MM.1S (cell line): Measurements from ENCODE around the gene ISCU.

Source experiments
- DNase-seq: peaks from one replicate; pipeline ENCODE4 v3.0.0-alpha.2; 2015
- H2AFZ ChIP-seq: fragments of 300-600 bp; sonication (generic); 2 replicates; pipeline ENCODE4 v1.6.0; 2016; ENCODE audit warnings: antibody characterized with exemption, low read length
- H3F3A ChIP-seq: fragments of 300-600 bp; sonication (generic); 2 replicates; pipeline ENCODE4 v1.6.1; 2016; ENCODE audit warnings: mild to moderate bottlenecking, antibody characterized with exemption, low read length, moderate library complexity, mixed read lengths; ENCODE audit not compliant: insufficient read depth
- H3K27ac ChIP-seq: fragments of 300-600 bp; sonication (generic); 2 replicates; pipeline ENCODE4 v1.5.1; 2016; ENCODE audit warnings: mild to moderate bottlenecking, low read length
- H3K27me3 ChIP-seq: fragments of 300-600 bp; sonication (generic); replicated peaks from 2 replicates; pipeline ENCODE4 v1.6.0; 2016; ENCODE audit warnings: low read length; ENCODE audit not compliant: insufficient read depth
- H3K36me3 ChIP-seq: fragments of 300-600 bp; sonication (generic); replicated peaks from 2 replicates; pipeline ENCODE4 v1.6.1; 2016; ENCODE audit warnings: mild to moderate bottlenecking, low read length, mixed read lengths; ENCODE audit not compliant: insufficient read depth
- H3K4me1 ChIP-seq: fragments of 300-600 bp; sonication (generic); 2 replicates; pipeline ENCODE4 v1.6.1; 2016; ENCODE audit warnings: low read length, mixed read lengths
- H3K4me2 ChIP-seq: fragments of 300-600 bp; sonication (generic); 2 replicates; pipeline ENCODE4 v1.6.0; 2016; ENCODE audit warnings: low read depth, low read length
- H3K4me3 ChIP-seq: fragments of 300-600 bp; sonication (generic); 2 replicates; pipeline ENCODE4 v1.5.1; 2016; ENCODE audit warnings: low read length, mixed read lengths
- H3K79me2 ChIP-seq: fragments of 300-600 bp; sonication (generic); 2 replicates; pipeline ENCODE4 v1.6.1; 2016; ENCODE audit warnings: mixed run types, low read length, mixed read lengths
- H3K9ac ChIP-seq: fragments of 300-600 bp; sonication (generic); 2 replicates; pipeline ENCODE4 v1.6.1; 2016; ENCODE audit warnings: low read length, mixed read lengths
- H3K9me2 ChIP-seq: fragments of 300-600 bp; sonication (generic); replicated peaks from 2 replicates; pipeline ENCODE4 v1.6.1; 2016; ENCODE audit warnings: mild to moderate bottlenecking, low read length, mixed read lengths; ENCODE audit not compliant: insufficient read depth
- H3K9me3 ChIP-seq: fragments of 300-600 bp; sonication (generic); replicated peaks from 2 replicates; pipeline ENCODE4 v1.6.1; 2016; ENCODE audit warnings: mild to moderate bottlenecking, low read length, mixed read lengths; ENCODE audit not compliant: insufficient read depth
- H4K20me1 ChIP-seq: fragments of 300-600 bp; sonication (generic); 2 replicates; pipeline ENCODE4 v1.6.1; 2016; ENCODE audit warnings: mild to moderate bottlenecking, low read length, moderate library complexity, mixed read lengths; ENCODE audit not compliant: insufficient read depth
- CTCF ChIP-seq: fragments of 300-600 bp; sonication (generic); IDR thresholded peaks from 2 replicates; pipeline ENCODE4 v1.5.1; 2016; ENCODE audit warnings: antibody characterized with exemption, low read length, mixed read lengths
- EZH2 ChIP-seq: fragments of 300-600 bp; sonication (generic); optimal IDR thresholded peaks from 2 replicates; pipeline ENCODE3; 2017; ENCODE audit warnings: low read depth, mild to moderate bottlenecking, antibody characterized with exemption, low read length, mixed read lengths
- EZH2phosphoT487 ChIP-seq: fragments of 300-600 bp; sonication (generic); IDR thresholded peaks from 2 replicates; pipeline ENCODE4 v1.6.1; 2018; ENCODE audit warnings: antibody characterized with exemption, low read length

Gene ISCU

DNA sequence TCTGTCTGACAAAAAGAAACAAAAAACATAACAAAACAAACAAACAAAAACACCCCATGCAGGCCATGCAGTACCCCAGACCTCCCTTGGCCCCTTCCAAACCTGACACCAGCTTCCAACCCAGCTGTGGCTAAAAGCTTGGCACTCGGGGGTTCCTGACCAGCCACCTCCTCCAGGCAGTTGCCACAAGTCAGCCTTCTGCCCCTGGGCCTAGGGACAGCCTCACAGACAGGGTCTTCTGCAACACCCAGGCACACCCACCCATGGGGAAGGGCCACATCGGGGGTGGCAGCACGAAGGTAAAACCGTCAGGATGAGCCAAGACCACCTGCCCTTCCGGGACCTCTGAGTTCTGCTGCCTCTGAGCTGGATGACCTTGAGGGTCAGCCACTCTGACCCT, 46.2 kb downstream of the ISCU start:
- H3K9ac ChIP-seq = no peak overlapping the region
- no peaks in the 10 kb centered on the region for H3K27me3 ChIP-seq
- no peaks in the 10 kb centered on the region for H3K36me3 ChIP-seq
- no peak overlapping the region for H2AFZ ChIP-seq
- H3K9me2 ChIP-seq = no peaks in the 10 kb centered on the region
- H3K4me3 ChIP-seq = no peak overlapping the region
- TF ChIP-seq CTCF = no peak
- no peak for TF ChIP-seq EZH2
- H3K4me1 ChIP-seq = no peaks in the 10 kb centered on the region
- H3K4me2 ChIP-seq = no peak overlapping the region
- H3K27ac ChIP-seq = no peak overlapping the region
- H3K9me3 ChIP-seq = no peaks in the 10 kb centered on the region
- 0 out of 2 replicates have a peak, but pooled peaks cover 4% of the 10 kb centered on the region for H3F3A ChIP-seq
- no peaks in the 10 kb centered on the region for H3K79me2 ChIP-seq
- no peak for DNase-seq
- no peaks in the 10 kb centered on the region for H4K20me1 ChIP-seq

DNA sequence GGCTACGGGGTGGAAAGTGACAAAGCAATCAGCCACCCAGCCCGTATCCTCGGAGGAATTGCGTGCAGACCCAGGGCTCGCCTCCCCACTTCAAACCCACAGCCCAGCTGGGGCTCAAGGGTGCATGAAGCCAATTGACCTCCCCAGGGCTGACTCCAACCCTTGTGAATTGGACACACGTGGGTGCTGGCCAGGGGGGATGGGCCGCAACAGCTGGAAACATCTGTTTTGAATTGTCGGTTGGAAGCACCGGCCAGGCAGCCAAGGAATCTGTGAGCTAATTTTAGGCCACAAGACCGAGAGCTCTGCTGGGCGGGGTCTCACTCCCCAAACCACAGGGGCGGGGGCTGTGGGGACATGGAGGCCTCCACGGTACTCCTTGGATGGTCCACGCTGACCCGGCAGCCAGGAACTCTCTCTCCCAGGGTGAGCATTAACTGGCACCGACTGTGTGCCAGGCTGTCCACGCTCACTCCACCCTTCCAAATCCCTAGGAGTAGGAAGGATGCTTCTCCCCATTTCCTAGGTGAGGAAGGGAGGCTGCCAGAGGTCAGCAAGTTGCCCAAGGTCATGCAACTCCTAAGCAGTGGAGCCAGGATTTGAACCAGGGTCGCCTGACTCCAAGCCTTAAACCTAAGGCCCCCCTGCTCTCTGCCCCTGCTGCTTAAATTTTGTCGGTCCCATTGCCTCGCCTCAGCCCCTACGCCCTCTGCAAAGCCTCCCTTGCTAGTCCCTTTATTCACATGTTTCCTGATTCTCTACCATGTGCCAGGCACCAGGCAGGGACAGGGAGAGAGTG, 47.3 kb downstream of the ISCU start:
- DNase-seq = no peak
- Histone ChIP-seq H3K9me3 (no peaks in the 10 kb centered on the region), H3K79me2 (no peaks in the 10 kb centered on the region), H3K27ac (no peak overlapping the region), H4K20me1 (no peaks in the 10 kb centered on the region), H3K4me2 (no peak overlapping the region), H3K27me3 (no peaks in the 10 kb centered on the region), H3K4me1 (no peaks in the 10 kb centered on the region), H3K36me3 (no peaks in the 10 kb centered on the region), H3K9ac (no peak overlapping the region), H3K4me3 (no peak overlapping the region), H3K9me2 (no peaks in the 10 kb centered on the region), H2AFZ (no peak overlapping the region), H3F3A (0 out of 2 replicates have a peak, but pooled peaks cover 5% of the 10 kb centered on the region)
- TF ChIP-seq EZH2phosphoT487 (no peak), CTCF (no peak), EZH2 (no peak)

DNA sequence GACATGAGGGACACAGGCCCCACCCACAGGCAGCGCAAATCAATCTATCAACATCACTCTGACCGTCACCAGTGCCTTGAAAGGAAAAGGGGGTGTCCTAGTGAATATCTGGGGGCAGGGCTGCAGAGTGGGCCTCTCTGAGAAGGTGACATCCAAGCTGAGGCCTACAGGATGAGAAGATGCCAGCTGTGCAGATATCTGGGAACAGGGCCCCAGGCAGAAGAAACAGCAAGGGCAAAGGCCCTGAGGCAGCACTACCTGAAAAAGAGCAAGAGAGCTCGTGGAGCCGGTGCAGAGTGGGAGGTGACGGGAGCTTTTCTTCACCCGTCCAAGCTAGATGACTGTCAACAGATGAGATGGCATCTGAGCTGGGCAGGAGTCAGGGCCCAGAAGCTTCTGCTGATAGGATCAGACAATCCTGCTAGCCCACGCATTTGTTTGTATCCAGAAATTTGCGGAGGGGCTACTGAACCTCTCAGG, 48.0 kb downstream of the ISCU start:
- H3K4me1 ChIP-seq = no peaks in the 10 kb centered on the region
- no peaks in the 10 kb centered on the region for H4K20me1 ChIP-seq
- H3K79me2 ChIP-seq = no peaks in the 10 kb centered on the region
- no peaks in the 10 kb centered on the region for H3K36me3 ChIP-seq
- TF ChIP-seq EZH2phosphoT487 (no peak), EZH2 (no peak), CTCF (no peak)
- no peaks in the 10 kb centered on the region for H3K27me3 ChIP-seq
- peaks cover 5% of the 10 kb centered on the region; the same call in 1 of the 2 replicates for H3F3A ChIP-seq
- no peak overlapping the region for H3K27ac ChIP-seq
- no peak overlapping the region for H3K9ac ChIP-seq
- no peaks in the 10 kb centered on the region for H3K9me2 ChIP-seq
- H2AFZ ChIP-seq = no peak overlapping the region
- no peak overlapping the region for H3K4me3 ChIP-seq
- DNase-seq = no peak
- H3K4me2 ChIP-seq = no peak overlapping the region
- no peaks in the 10 kb centered on the region for H3K9me3 ChIP-seq
